Ramos (cell line): ENCODE measurements around the gene FAM149B1.

ENCODE experiments used
- in situ Hi-C: fragments of 300-500 bp; cut with MboI; formaldehyde crosslinking; loops from one replicate; pipeline ENCODE4 v1.14.3; 2022; ENCODE audit warnings: low sequenced_read_pairs; ENCODE audit not compliant: unreplicated experiment

The FAM149B1 gene

GRCh38 chr10:73262105-73262730, 94.3 kb downstream of the FAM149B1 start:
- in situ Hi-C loops: no loop called here

GRCh38 chr10:73262880-73263555, 95.1 kb downstream of the FAM149B1 start:
- in situ Hi-C loops: no loop called here

- in situ Hi-C loops: no loop called here
Observed at GRCh38 chr10:73263693-73264347, 95.9 kb downstream of the FAM149B1 start.

- in situ Hi-C loops: no loop called here
Observed at GRCh38 chr10:73264423-73264822, 96.5 kb downstream of the FAM149B1 start.

GRCh38 chr10:73281097-73281496, 113.2 kb downstream of the FAM149B1 start:
- in situ Hi-C loops: no loop called here

- in situ Hi-C loops: no loop called here
Observed at GRCh38 chr10:73287441-73287840, 119.5 kb downstream of the FAM149B1 start.

- in situ Hi-C loops: no loop called here
Observed at GRCh38 chr10:73289958-73290357, 122.0 kb downstream of the FAM149B1 start.

- in situ Hi-C loops: no loop called here
Observed at GRCh38 chr10:73293461-73293860, 125.5 kb downstream of the FAM149B1 start.
